Activated CD4-positive, alpha-beta T cell treated with anti-CD3 and anti-CD28 coated beads, Interleukin-2, Interleukin-4, amounts not matched to agents 100 ng/mL and 50 ng/mL, durations not matched to agents 16 hours and 8 hours (primary cell): ENCODE measurements around the gene TBC1D24.

ENCODE experiments used
- DNase-seq: peaks from one replicate; pipeline ENCODE4 v3.0.0-alpha.2; 2020; ENCODE audit warnings: low spot score

TBC1D24 gene

DNA sequence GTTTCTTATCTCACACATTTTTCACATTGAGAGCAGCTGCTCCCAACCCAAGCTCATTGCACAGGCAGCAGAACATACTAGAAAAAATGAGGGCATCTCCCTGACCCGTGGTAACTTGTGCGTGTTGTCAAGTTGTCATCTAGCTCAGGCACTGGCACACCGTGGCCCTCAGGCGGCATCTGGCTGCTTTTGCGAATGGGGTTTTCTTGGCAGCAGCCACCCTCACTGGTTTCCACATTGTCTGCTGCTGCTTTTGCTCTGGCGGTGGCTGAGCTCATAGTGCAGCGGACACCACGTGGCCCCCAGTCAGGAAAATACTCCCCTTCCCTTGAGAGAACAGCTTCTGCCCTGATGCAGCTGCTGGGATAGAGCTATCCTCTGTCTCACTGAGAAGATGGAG is 24.4 kb upstream of the TBC1D24 start:
- no peak for DNase-seq

DNA sequence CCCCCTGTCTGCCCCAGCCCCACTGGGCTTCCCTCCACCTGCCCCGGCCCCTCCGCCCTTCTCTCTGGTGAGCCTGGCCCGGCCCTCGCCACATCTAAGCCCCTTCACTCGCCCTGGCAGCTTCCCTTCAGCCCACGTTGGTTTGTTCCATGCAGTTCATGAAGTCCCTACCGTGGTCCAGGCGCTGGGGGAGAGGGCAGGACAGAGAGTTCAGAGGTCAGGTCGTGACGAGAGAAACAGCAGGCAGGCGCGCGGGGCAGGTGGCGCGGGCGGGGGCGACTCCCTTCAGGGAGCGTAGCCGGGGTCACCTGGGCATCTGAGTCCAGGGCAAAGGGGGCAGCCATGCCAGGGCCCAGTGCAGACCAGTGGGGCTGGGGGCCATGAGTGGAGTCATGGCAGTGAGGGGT is 23.9 kb upstream of the TBC1D24 start:
- no peak for DNase-seq

DNA sequence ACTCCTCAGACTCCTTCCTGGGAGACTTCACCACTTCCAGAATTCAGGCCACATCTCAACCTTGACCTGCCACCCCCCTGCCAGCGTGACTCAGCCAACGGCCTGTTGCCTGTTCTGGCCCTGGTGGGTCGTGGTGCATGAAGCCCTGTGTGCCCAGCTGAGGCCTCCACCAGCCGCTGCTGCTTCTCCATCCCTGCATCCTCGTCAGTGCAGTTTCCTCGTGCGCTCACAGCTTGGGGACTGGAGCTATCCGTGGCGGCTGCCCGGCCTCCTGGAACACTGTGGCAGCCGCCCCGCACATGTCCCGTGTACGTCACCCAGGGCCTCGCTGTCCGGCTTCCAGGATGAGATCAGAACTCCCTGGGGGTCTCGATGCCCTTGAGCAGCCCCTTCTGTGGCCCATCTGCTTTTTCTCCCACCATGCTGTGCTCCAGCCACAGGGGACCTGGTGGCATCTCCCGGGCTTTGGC is 23.0 kb upstream of the TBC1D24 start:
- DNase-seq = no peak

DNA sequence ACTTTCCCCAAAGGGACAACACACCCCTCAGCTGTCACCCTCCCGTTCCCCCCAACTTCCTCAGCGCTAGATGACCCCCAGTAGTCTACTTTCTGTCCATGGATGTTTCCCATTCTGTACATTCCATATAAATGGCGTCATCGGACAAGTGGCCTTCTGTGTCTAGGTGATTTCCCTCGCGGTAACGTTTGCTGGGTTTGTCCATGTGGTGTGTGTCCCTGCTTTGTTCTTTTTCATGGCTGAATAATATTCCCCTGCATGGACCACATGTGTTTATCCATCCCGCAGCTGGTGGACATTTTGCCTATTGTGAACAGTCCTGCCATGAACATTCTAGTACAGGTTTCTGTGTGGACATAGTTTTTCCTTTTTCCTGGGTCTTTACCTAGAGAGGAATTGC is 22.3 kb upstream of the TBC1D24 start:
- no peak for DNase-seq

DNA sequence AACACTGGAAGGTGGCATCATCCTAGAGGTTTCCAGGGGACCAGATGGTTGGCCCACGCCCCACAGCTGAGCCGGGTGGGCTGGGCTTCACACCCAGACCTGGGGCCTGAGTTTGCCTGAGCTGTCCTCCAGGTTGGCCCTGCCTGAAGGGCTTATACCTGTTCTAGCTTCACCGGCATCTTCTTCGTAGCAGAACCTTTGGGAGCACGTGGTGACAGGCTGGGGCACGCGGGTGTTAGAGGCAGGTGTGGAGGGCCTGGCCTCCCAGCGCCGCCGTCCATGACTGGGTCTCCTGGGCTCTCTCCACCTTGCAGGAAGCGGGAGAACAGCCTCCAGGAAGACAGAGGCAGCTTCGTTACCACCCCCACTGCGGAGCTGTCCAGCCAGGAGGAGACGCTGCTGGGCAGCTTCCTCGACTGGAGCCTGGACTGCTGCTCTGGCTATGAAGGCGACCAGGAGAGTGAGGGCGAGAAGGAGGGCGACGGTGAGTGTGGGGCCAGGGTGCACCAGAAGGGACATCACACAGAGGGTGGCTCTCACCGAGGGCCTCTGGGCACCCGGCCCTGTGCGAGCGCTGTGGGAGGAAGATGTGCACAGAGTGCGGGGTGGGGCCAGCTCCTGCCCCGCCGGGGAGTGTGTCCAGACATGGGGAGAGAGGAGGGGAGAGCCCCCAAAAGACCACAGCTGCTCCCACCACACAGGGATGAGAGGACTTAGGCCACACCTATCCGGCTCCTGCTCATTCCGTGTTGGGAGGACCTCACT is 19.7 kb upstream of the TBC1D24 start:
- DNase-seq = no peak

DNA sequence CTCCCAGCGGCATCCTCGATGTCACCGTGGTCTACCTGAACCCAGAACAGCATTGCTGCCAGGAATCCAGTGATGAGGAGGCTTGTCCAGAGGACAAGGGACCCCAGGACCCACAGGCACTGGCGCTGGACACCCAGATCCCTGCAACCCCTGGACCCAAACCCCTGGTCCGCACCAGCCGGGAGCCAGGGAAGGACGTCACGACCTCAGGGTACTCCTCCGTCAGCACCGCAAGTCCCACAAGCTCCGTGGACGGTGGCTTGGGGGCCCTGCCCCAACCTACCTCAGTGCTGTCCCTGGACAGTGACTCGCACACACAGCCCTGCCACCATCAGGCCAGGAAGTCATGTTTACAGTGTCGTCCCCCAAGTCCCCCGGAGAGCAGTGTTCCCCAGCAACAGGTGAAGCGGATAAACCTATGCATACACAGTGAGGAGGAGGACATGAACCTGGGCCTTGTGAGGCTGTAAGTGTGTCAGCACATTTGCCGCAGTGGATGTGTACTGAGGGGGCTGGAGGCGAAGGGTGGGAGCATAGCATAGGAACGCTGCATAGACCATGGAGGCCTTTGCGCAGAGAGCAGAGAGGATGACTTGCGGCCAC is 18.3 kb upstream of the TBC1D24 start:
- DNase-seq = no peak

DNA sequence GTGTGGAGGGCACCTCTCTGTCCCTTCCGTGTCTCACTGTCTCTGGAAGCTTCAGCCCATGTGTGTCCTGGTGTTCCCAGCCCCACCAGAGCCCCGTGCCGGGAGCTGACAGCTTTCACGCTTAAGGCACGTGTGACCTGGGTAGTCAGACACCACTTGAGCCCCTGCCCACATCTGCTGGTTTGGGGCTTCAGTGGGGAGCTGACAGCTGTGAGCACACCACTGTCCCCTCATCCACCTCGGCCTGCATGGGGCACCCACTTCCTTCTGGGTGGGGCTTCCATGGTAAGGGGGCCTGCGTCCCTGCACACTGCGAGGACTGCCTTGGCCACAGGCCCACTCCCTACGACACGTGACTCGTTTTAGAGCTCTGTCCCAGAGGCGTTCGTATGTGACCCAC is 17.7 kb upstream of the TBC1D24 start:
- DNase-seq = no peak

DNA sequence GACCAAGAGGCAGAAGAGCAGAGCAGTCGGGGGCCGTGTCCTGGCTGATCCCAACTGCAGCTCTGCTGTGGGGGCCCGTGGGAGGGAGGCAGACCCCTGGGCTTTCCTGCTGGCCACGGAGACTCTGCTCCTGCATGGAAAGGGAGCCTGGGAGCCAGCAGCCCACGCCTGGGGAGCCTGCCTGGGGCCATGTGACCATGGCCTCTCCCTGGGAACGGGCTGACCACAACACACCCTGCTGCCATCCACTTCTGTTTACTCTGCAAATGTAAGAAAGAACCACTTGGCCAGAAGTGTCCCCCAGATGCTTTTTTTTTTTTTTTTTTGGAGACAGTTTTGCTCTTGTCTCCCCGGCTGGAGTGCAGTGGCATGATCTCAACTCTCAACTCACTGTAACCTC is 17.0 kb upstream of the TBC1D24 start:
- DNase-seq = no peak

DNA sequence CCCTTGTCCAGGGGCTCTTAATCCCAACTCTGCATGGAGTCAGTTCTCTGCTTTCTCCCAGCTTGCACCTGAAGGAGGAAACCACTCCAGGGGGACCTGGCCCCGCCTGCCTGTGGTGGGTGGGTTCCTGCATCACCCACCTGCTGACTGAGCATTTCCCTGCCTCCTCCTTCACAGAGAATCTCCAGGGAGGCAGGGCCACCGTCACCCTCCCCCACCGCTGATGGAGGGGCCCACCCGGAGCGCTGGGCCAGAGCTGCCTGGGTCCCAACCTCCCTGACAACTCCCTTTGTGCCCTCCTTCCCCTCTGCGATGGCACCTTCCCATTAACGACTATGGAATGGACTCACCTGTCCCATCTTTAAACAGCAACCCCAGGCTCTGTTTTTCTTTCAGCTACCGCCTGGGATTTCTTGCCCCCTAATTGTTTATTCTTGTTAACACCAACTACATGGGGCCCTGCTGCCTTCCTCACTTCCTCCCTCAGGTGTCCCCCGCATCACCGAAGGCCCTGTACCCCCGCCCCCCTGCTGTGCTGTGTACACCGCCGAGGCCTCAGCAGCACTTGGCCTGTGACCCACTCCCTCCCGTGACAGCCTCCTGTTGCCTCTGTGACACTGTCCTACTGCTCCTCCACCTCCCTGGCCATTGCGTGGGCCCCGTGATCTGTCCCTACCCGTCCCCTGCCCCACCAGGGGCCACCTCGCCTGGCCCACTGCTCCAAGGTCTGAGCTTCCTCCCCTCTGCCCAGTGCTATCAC is 15.9 kb upstream of the TBC1D24 start:
- DNase-seq = no peak

DNA sequence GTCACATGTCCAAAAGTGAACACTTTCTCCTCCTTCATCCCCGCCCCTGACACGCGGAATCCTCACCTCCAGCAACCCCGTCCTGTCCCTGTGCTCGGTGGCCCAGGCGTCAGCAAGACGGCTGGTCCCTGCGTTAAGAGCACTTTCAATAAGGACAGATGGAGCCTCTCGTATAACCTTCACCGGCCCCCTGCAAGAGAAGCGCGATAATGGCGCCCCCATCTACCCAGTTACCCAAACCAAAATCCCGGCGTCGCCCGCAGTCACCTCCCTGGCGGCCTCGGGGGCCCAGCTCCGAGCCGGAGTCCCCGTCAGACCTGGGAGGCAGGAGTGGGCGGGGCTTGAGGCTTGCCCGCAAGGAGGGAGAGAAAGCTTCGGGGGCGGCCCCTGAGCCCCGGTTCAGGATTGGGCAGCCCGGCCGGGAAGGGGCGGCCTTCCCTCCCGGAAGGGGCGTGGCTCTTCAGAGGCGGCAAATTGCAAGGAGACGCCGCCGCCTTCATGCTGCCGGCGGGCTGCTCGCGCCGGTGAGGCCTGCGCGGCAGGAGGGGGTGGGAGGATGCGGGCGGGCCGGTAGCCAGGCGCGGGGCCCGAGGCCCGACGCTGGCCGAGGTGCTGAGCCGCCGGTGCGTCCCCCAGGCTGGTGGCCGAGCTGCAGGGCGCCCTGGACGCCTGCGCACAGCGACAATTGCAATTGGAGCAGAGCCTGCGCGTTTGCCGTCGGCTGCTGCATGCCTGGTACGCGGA is 15.1 kb upstream of the TBC1D24 start, which contains the start of gene TEDC2:
Gene TEDC2 (plus strand): TSS at position 463 of the 744 bp plus-strand sequence. CDS start 36 bp downstream, at position 499.
- DNase-seq = peak; percentile 98

DNA sequence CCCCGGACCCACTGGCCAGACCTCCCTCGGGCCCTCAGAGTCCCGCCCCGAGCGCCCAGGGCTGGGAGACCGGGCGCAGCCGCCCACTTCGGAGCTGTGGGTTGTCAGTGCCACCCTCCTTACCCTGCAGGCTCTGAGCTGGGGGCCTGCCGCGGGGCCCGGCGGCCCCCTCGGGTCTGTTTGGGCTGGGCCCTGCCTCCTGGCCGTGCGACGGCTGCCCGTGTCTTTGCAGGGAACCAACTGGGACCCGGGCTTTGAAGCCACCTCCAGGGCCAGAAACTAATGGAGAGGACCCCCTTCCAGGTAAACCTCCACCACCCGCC is 14.6 kb upstream of the TBC1D24 start:
- no peak for DNase-seq

DNA sequence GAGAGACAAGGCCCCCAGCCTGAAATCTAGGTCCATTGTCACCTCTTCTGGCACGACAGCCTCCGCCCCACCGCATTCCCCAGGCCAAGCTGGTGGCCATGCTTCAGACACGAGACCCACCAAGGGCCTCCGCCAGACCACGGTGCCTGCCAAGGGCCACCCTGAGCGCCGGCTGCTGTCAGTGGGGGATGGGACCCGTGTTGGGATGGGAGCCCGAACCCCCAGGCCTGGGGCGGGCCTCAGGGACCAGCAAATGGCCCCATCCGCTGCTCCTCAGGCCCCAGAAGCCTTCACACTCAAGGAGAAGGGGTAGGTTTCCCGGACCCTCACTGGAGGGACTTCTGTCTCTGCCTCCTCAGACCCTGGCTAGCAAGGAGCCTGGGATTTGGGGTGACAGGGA is 14.0 kb upstream of the TBC1D24 start:
- DNase-seq = no peak

DNA sequence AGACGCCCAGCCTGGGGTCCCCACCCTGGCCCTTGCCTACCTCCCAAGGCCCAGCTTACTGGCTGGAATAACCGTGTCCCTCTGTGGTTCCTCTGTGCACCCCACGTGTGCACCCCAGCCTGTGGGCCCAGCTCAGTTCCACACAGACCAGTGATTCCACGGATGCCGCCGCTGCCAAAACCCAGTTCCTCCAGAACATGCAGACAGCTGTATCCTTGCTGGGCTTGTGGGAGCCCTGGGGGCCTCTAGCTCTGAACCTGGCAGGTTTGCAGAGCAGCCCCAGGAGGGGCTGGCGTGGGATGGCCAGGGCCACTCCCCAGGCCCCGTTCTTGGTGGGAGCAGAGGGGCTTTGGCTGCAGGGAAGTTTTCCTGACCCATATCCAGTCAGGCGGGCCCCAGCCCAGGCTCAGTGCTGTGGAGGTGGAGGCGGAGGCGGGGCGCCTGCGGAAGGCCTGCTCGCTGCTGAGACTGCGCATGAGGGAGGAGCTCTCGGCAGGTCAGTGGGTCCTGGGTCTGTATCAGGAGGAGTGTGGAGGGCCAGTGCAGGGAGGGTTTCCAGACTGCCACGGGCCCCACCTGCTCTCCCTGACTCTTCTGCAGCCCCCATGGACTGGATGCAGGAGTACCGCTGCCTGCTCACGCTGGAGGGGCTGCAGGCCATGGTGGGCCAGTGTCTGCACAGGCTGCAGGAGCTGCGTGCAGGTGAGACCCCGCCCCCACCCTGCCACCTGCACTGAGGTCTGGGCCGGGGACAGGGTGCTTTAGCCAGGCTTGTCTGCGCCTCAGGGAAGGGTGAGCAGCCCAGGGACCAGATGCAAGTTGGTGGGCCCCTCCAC is 12.7 kb upstream of the TBC1D24 start:
- no peak for DNase-seq

DNA sequence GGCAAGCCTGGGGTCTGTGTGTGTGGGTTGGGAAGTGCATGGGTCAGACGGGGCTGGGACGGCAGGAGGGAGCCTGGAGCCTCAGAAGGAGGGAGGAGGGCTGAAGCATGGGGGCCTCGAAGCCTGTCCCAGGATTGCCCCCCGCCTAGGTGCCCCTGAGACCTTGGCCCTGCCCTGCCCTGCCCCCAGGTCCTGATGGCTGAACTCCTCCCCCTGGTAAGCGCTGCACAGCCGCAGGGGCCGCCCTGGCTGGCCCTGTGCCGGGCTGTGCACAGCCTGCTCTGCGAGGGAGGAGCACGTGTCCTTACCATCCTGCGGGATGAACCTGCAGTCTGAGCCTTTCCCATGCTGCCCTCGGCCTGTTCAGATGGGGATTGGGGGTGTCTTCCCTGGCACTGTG is 10.6 kb upstream of the TBC1D24 start:
- DNase-seq = no peak

DNA sequence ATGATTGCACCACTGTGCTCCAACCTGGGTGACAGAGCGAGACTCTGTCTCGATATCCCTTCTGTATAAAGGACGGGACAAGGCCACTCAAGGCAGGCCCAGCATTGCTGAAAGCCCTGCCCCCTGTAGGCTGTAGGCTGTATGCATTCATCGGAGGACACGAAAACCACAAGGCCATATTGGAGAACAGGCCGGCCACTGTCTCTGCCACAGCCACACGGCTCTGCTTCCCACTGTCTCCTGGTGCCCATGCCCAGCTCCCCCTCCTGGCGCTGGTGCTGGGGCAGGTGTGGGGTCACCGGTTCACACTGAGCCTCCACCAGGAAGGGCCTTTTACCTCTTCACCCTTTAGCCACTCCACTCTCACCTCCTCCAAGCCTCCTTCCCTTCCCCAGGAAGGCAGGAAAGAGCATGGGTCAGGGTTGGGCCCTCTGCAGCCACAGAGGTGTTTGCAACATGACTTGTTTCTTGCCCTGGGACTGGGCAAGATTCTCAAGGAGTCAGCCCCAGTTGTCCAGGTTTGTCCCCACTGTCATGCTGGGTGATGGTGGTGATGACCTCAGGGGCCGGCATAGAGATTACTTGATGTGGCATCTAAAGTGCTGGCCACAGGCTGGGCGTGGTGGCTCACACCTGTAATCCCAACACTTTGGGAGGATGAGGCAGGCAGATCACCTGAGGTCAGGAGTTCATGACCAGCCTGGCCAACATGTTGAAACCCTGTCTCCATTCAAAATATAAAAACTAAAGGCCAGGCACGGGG is 9.1 kb upstream of the TBC1D24 start:
- DNase-seq = no peak

DNA sequence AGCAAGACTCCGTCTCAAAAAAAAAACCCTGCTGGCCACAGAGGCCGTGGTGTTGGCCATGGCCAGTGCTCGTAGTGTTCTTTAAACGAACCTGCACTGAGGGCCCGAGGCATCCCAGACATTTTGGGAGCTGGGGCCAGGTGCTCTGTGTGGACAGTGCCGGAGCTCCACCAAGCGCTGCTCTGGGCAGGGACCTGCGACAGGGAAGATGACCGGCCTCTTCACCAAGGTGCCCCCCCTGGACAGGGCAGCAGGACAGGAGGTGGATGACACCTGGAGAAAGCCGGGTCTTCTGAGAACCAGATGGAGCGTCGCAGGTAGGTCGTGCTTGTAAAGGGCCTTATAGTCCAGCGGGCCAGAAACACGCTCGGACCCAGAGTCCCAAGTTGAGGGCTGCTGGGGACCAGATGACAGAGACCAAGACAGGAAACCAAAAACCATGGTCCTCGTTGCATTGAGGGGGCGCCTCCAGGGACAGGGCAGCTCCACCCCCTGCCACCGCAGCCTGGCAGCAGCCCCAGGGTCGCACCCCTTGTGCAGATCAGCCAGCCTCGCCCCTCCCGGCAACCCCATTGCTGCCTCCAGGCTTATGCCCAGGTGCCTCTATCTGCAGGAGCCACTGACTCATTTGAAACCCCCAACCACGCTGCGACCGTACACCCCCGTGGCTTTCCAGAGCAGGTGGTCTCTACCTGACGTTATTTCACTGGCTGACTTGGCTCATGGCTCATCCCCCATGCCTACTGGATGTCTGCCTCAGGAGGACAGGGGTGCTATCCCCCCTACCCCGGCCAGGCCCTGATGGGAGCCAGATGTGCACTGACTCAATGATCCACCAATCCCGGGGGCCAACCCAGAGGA is 8.0 kb upstream of the TBC1D24 start:
- no peak for DNase-seq

DNA sequence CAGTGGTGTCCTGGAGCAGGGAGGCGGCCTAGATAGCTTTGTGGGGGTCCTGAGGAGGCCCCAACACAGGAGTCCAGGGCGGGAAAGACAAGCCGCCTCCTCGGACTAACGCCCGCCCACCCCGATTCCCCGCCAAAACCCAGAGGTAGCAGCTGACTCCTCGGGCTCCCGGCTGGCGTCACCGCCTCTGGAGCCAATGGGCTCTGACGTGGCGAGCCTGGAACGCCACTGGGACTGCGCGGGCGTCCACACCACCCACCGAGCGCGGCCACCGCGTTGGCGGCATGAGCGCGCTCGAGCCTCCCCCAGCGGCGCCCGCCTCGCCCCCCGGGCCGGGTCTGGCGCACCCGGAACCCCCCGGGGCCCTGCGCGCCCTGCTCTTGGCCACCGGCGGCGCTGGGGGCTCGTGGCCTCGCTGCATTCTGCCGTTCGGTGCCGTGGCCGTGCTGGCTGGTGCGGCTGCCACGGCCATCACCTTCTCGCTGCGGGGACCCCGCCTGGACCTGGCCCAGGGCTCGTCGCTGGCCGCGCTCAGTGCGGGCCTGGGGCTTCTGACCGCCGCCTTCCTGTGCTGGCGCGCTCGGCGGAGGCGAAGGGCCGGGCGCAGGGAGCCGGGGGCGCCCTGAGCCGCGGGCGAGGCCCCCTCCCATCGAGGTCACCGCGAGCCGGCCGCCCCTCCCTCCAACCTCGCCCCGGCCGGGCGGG is 7.2 kb upstream of the TBC1D24 start:
- no peak for DNase-seq

DNA sequence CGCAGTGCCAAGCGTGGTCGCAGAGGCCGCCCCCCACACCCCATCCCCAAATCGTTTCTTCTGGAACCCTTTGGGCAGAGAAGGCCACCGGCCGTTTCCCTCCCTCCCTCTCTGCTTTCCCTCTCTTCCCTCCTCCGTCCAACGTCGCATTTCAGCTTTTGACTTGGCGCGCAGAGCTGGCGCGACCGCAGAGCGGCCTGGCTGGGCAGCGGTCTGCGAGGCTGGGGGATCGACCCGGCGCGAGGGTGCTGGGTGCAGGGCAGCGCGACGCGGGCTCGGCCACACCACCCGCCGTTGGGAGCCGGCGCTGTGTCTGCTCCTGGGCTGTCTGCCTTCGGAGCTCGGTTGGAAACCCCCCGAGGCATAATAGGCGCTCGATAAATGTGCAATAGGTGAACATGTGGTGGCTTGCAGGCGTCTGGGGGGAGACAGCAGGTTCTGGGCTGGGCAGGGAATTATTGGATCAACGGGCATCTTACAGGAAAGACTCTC is 6.6 kb upstream of the TBC1D24 start:
- no peak for DNase-seq
